Activated B cell treated with CpG ODN at 0.5 μM for 24 hours (primary cell): Measurements from ENCODE around the gene CRBN. TPM values are rescaled to one million over a fixed set of nuclear protein-coding genes. Genes with fewer than 3 reads are reported as not detected.

Experiments
- ATAC-seq: fragments of 200-7000 bp; cut with Tn5 transposase; one replicate; pipeline ENCODE4 v1.10.0; 2021; ENCODE audit warnings: low read depth, mild to moderate bottlenecking, moderate library complexity
- CTCF ChIA-PET: fragments of 350-600 bp; sonication (Branson Sonifier 250); formaldehyde crosslinking; loops from one replicate; lab custom pipeline; 2021; ENCODE audit warnings: antibody characterized with exemption; lab: Charles Lee
- POLR2A ChIA-PET: fragments of 350-600 bp; sonication (Branson Sonifier 250); formaldehyde crosslinking; loops from one replicate; lab custom pipeline; 2021; ENCODE audit warnings: antibody characterized with exemption; lab: Charles Lee
- DNase-seq: peaks from one replicate; pipeline ENCODE4 v3.0.0; 2022
- H3K27ac Mint-ChIP-seq: one replicate; pipeline ENCODE4 v1.8.0; 2020; ENCODE audit warnings: mixed read lengths
- H3K27me3 Mint-ChIP-seq: one replicate; pipeline ENCODE4 v1.8.0; 2021; ENCODE audit warnings: mixed read lengths
- H3K36me3 Mint-ChIP-seq: one replicate; pipeline ENCODE4 v1.8.0; 2021; ENCODE audit warnings: low read depth, mixed read lengths
- H3K4me1 Mint-ChIP-seq: one replicate; pipeline ENCODE4 v1.8.0; 2021; ENCODE audit warnings: mixed read lengths
- H3K4me3 Mint-ChIP-seq: one replicate; pipeline ENCODE4 v1.8.0; 2020; ENCODE audit warnings: mild to moderate bottlenecking, mixed read lengths
- H3K9me3 Mint-ChIP-seq: one replicate; pipeline ENCODE4 v1.8.0; 2020; ENCODE audit warnings: mixed read lengths
- CTCF ChIP-seq: fragments of 200-600 bp; IDR thresholded peaks from one replicate; pipeline ENCODE4 v1.8.0; 2022; ENCODE audit warnings: antibody characterized with exemption, mild to moderate bottlenecking
- intact Hi-C: fragments of 100-400 bp; cut with micrococcal nuclease; formaldehyde crosslinking; loops from one replicate; pipeline ENCODE4 v1.15.1; 2024
- total RNA-seq: library from RNA; stranded (reverse); gene quantifications from 2 replicates; pipeline ENCODE4 v1.2.3, GENCODE V29; 2022

Gene CRBN
- total RNA-seq, 1 donor from 2014 or later: 58.2 TPM

GRCh38 chr3:3196148-3196861 is 16.8 kb upstream of the CRBN start:
- intact Hi-C loops: loop anchor here (1.0 kb wide), 1 partner anchor 1094 kb away; no protein-coding TSS in a partner anchor
- Mint-ChIP-seq H3K27ac (no peak overlapping the region), H3K9me3 (no peaks in the 10 kb centered on the region), H3K4me3 (no peak overlapping the region), H3K27me3 (peaks cover 16% of the 10 kb centered on the region), H3K36me3 (no peaks in the 10 kb centered on the region), H3K4me1 (peaks cover 4% of the 10 kb centered on the region)
- POLR2A ChIA-PET: no interaction called here
- no peak for ATAC-seq
- no peak for DNase-seq
- TF ChIP-seq CTCF: no peak
- CTCF ChIA-PET: interaction anchor here (1.6 to 9.4 kb wide), 2 partner anchors 1076 to 1092 kb away, joined by 9 to 222 read pairs; no protein-coding TSS in a partner anchor

- ChIA-PET POLR2A (no interaction called here), CTCF (no interaction called here)
- intact Hi-C loops: no loop called here
- no peaks in the 10 kb centered on the region for H3K4me1 Mint-ChIP-seq
- H3K9me3 Mint-ChIP-seq: no peaks in the 10 kb centered on the region
- H3K27me3 Mint-ChIP-seq: peaks cover 25% of the 10 kb centered on the region
- ATAC-seq (no peak), DNase-seq (no peak)
- no peak overlapping the region for H3K4me3 Mint-ChIP-seq
- no peaks in the 10 kb centered on the region for H3K36me3 Mint-ChIP-seq
- TF ChIP-seq CTCF: no peak
- H3K27ac Mint-ChIP-seq: no peak overlapping the region
Observed at GRCh38 chr3:3194861-3195260, 15.4 kb upstream of the CRBN start.

- POLR2A ChIA-PET: interaction anchor here (0.6 kb wide), 1 partner anchor 353 kb away, joined by 4 read pairs; no protein-coding TSS in a partner anchor
Observed at GRCh38 chr3:3192286-3192675, 12.8 kb upstream of the CRBN start.

GRCh38 chr3:3191675-3192285 is 12.3 kb upstream of the CRBN start:
- no peak overlapping the region for H3K4me3 Mint-ChIP-seq
- intact Hi-C loops: no loop called here
- DNase-seq (no peak), ATAC-seq (no peak)
- peaks cover 27% of the 10 kb centered on the region for H3K27me3 Mint-ChIP-seq
- ChIA-PET CTCF (interaction anchor here (1.6 kb wide), 1 partner anchor 9 kb away, joined by 5 read pairs; no protein-coding TSS in a partner anchor), POLR2A (no interaction called here)
- H3K4me1 Mint-ChIP-seq: no peaks in the 10 kb centered on the region
- no peaks in the 10 kb centered on the region for H3K36me3 Mint-ChIP-seq
- TF ChIP-seq CTCF: no peak
- H3K27ac Mint-ChIP-seq: no peak overlapping the region
- H3K9me3 Mint-ChIP-seq: no peaks in the 10 kb centered on the region

More at GRCh38 chr3:3192286-3192675, 12.8 kb upstream of the CRBN start:
- no peaks in the 10 kb centered on the region for H3K9me3 Mint-ChIP-seq
- intact Hi-C loops: no loop called here
- no peaks in the 10 kb centered on the region for H3K36me3 Mint-ChIP-seq
- CTCF ChIA-PET: interaction anchor here (1.3 to 1.6 kb wide), 2 partner anchors 8 to 1080 kb away, joined by 4 to 5 read pairs; no protein-coding TSS in a partner anchor
- H3K4me1 Mint-ChIP-seq: no peaks in the 10 kb centered on the region
- ATAC-seq (no peak), DNase-seq (no peak)
- H3K4me3 Mint-ChIP-seq: no peak overlapping the region
- no peak for TF ChIP-seq CTCF
- no peak overlapping the region for H3K27ac Mint-ChIP-seq
- H3K27me3 Mint-ChIP-seq: peaks cover 27% of the 10 kb centered on the region

GRCh38 chr3:3189961-3190360 is 10.5 kb upstream of the CRBN start:
- DNase-seq (no peak), ATAC-seq (no peak)
- ChIA-PET CTCF (interaction anchor here (1.0 to 1.5 kb wide), 2 partner anchors 10 to 1101 kb away, joined by 4 read pairs; no protein-coding TSS in a partner anchor), POLR2A (no interaction called here)
- Mint-ChIP-seq H3K27ac (no peak overlapping the region), H3K9me3 (peaks cover 10% of the 10 kb centered on the region), H3K4me1 (no peaks in the 10 kb centered on the region), H3K27me3 (peaks cover 34% of the 10 kb centered on the region), H3K36me3 (no peaks in the 10 kb centered on the region), H3K4me3 (no peak overlapping the region)
- intact Hi-C loops: no loop called here
- no peak for TF ChIP-seq CTCF
